OCI-LY7 (cell line): ENCODE results near the gene DOCK4. TPM values are rescaled to one million over a fixed set of nuclear protein-coding genes. Genes with fewer than 3 reads are reported as not detected.
"Not testable (repeated sequence)": the region's sequence is repeated elsewhere in the genome, so short reads cannot be mapped to it uniquely, and the experiment has no call there.

Source experiments
- BruUV-seq: library from RNA; stranded (reverse); fragments of 400-500 nt; replicated peaks from 2 replicates; lab custom pipeline; 2021; lab: Mats Ljungman, UMichigan
- CTCF ChIA-PET: fragments of 300-600 bp; sonication (Branson Sonifier 250); formaldehyde crosslinking; loops from one replicate; lab custom pipeline; 2022; ENCODE audit warnings: antibody characterized with exemption; ENCODE audit not compliant: unreplicated experiment; lab: Charles Lee
- POLR2A ChIA-PET: fragments of 300-600 bp; sonication (Branson Sonifier 250); formaldehyde crosslinking; loops from one replicate; lab custom pipeline; 2022; ENCODE audit warnings: antibody characterized with exemption; lab: Charles Lee
- DNase-seq: peaks from one replicate; pipeline ENCODE4 v3.0.0-alpha.2; 2015; ENCODE audit warnings: low spot score
- H2AFZ ChIP-seq: fragments of 200-600 bp; sonication (generic), shearing (Covaris generic); 2 replicates; pipeline ENCODE4 v1.6.1; 2014; ENCODE audit warnings: mild to moderate bottlenecking, antibody characterized with exemption, low read length, moderate library complexity
- H3K27ac ChIP-seq: fragments of 200-600 bp; sonication (generic); 2 replicates; pipeline ENCODE4 v1.5.1; 2014; ENCODE audit warnings: mixed run types, low read depth, mild to moderate bottlenecking, moderate library complexity, low read length, inconsistent platforms; ENCODE audit not compliant: poor library complexity, severe bottlenecking
- H3K36me3 ChIP-seq: fragments of 200-600 bp; sonication (generic); 2 replicates; pipeline ENCODE4 v1.6.1; 2014; ENCODE audit warnings: mild to moderate bottlenecking, antibody characterized with exemption, low read length, moderate library complexity, mixed read lengths; ENCODE audit not compliant: insufficient read depth
- H3K4me1 ChIP-seq: fragments of 200-600 bp; sonication (generic); 2 replicates; pipeline ENCODE4 v1.5.1; 2014; ENCODE audit warnings: mild to moderate bottlenecking, low read length; ENCODE audit not compliant: insufficient read depth, poor library complexity, severe bottlenecking
- H3K4me2 ChIP-seq: fragments of 200-600 bp; sonication (generic); 2 replicates; pipeline ENCODE4 v1.6.1; 2014; ENCODE audit warnings: mild to moderate bottlenecking, low read length
- H3K4me3 ChIP-seq: fragments of 200-600 bp; sonication (generic); 2 replicates; pipeline ENCODE4 v1.5.1; 2014; ENCODE audit warnings: mild to moderate bottlenecking, low read depth, low read length; ENCODE audit not compliant: poor library complexity, severe bottlenecking
- H3K79me2 ChIP-seq: fragments of 200-600 bp; sonication (generic); 2 replicates; pipeline ENCODE4 v1.6.1; 2016; ENCODE audit warnings: low read depth, mild to moderate bottlenecking, low read length, moderate library complexity, mixed read lengths; ENCODE audit not compliant: insufficient read depth
- H3K9me2 ChIP-seq: fragments of 200-600 bp; sonication (generic); 2 replicates; pipeline ENCODE4 v1.6.1; 2016; ENCODE audit warnings: mild to moderate bottlenecking, low read length, mixed read lengths; ENCODE audit not compliant: insufficient read depth
- H3K9me3 ChIP-seq: fragments of 200-600 bp; sonication (generic); 2 replicates; pipeline ENCODE4 v1.6.1; 2014; ENCODE audit warnings: mild to moderate bottlenecking, mixed run types, low read length, mixed read lengths
- H4K20me1 ChIP-seq: fragments of 200-600 bp; sonication (generic); 2 replicates; pipeline ENCODE4 v1.6.1; 2014; ENCODE audit warnings: mild to moderate bottlenecking, antibody characterized with exemption, low read length, moderate library complexity, mixed read lengths; ENCODE audit not compliant: insufficient read depth
- EZH2phosphoT487 ChIP-seq: fragments of 200-600 bp; sonication (generic); IDR thresholded peaks from 2 replicates; pipeline ENCODE4 v1.6.1; 2018; ENCODE audit warnings: low read depth, borderline replicate concordance, mild to moderate bottlenecking, mixed run types, antibody characterized with exemption, low read length, moderate library complexity, mixed read lengths
- intact Hi-C: fragments of 100-400 bp; cut with micrococcal nuclease; formaldehyde crosslinking; loops from one replicate; pipeline ENCODE4 v1.10.0; 2022; ENCODE audit not compliant: unreplicated experiment
- total RNA-seq, 2 experiments: library from RNA; depleted of rRNA in 1 of 2; stranded (reverse); fragments of >200 nt in 1 of 2; shearing (Covaris generic) in 1 of 2; gene quantifications; 2 replicates each; pipeline ENCODE4 v1.2.3, GENCODE V29; 2014 to 2022
- TF ChIP-seq, protein P1 (sequence below): fragments of 200-600 bp; sonication (generic); conservative IDR thresholded peaks from 2 replicates; pipeline ENCODE4 v1.5.1; 2014; ENCODE audit warnings: mild to moderate bottlenecking, antibody characterized with exemption, low read length, moderate library complexity, mixed read lengths

DOCK4 gene
- total RNA-seq, 2 experiments from 2014 or later: 0.91 to 4.9 TPM

DNA sequence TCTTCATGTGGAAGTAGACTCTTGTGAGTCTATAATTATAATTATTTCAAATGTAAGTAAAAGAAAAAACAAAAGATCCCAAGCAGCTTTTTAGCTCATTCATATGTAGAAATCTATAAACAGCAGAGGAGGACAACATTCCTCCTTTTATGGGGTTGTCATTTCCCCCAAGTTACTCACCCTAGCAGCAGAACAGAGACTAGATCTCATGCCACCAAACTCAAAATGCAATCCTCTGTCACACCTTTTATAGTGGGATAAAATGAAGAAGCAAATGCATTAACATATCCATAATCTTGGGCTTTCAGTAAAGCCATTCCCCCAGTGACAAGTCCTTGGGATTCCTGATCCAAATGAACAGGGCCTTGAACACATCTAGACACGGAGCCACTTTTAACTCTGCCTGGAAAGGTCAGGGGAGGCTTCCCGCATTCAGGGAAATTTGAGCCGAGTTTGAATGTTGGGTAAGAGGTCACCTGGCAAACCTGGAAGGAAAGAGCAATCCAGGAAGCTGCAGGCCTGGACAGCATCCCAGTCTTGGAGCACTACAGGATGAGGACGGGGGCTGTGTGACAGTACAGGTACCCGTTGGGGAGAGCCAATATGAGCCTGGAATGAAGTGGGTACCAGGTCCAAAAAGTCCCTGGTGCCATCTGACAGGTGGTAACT is 76.4 kb downstream of the DOCK4 start:
- no peak overlapping the region for H3K4me2 ChIP-seq
- H3K9me3 ChIP-seq: no peaks in the 10 kb centered on the region
- H4K20me1 ChIP-seq: no peaks in the 10 kb centered on the region
- POLR2A ChIA-PET: interaction anchor here (0.5 kb wide), 1 partner anchor 202 kb away, joined by 4 read pairs; no protein-coding TSS in a partner anchor
- no peaks in the 10 kb centered on the region for H3K4me1 ChIP-seq
- H3K36me3 ChIP-seq: no peaks in the 10 kb centered on the region
- no peaks in the 10 kb centered on the region for H3K9me2 ChIP-seq
- CTCF ChIA-PET: interaction anchor here (0.6 kb wide), 1 partner anchor 108 kb away, joined by 3 read pairs; no protein-coding TSS in a partner anchor
- no peak for DNase-seq
- no TSS peak for BruUV-seq
- no peak overlapping the region for H3K27ac ChIP-seq
- intact Hi-C loops: no loop called here
- no peak for TF ChIP-seq EZH2phosphoT487
- TF ChIP-seq, protein P1, sequence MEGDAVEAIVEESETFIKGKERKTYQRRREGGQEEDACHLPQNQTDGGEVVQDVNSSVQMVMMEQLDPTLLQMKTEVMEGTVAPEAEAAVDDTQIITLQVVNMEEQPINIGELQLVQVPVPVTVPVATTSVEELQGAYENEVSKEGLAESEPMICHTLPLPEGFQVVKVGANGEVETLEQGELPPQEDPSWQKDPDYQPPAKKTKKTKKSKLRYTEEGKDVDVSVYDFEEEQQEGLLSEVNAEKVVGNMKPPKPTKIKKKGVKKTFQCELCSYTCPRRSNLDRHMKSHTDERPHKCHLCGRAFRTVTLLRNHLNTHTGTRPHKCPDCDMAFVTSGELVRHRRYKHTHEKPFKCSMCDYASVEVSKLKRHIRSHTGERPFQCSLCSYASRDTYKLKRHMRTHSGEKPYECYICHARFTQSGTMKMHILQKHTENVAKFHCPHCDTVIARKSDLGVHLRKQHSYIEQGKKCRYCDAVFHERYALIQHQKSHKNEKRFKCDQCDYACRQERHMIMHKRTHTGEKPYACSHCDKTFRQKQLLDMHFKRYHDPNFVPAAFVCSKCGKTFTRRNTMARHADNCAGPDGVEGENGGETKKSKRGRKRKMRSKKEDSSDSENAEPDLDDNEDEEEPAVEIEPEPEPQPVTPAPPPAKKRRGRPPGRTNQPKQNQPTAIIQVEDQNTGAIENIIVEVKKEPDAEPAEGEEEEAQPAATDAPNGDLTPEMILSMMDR: no peak
- H3K4me3 ChIP-seq: no peak overlapping the region
- no peaks in the 10 kb centered on the region for H3K79me2 ChIP-seq
- no peak overlapping the region for H2AFZ ChIP-seq

DNA sequence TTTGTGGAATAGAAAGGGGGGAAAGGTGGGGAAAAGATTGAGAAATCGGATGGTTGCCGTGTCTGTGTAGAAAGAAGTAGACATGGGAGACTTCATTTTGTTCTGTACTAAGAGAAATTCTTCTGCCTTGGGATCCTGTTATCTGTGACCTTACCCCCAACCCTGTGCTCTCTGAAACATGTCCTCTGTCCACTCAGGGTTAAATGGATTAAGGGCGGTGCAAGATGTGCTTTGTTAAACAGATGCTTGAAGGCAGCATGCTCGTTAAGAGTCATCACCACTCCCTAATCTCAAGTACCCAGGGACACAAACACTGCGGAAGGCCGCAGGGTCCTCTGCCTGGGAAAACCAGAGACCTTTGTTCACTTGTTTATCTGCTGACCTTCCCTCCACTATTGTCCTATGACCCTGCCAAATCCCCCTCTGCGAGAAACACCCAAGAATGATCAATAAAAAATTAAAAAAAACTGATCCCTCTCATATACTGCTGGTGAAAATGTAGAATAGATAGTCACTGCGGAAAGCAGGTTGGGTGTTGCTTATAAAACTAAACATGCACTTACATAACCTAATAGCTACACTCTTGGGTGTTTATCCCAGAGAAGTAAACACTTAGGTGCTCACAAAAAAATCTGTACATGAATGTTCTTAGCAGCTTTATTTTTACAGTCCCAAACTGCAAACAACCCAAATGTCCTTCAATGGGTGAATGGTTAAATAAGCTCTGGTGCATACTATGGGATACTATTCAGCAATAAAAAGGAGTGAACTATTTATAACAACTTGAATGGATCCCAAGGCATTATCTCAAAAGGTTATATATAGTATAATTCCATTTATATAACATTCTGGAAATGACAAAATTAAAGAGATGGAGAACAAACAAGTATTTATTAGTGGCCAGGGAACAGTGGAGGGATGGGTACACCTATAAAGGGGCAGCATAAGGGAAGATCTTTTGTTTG is 77.5 kb downstream of the DOCK4 start:
- POLR2A ChIA-PET, H3K4me1 ChIP-seq: not testable (repeated sequence)

DNA sequence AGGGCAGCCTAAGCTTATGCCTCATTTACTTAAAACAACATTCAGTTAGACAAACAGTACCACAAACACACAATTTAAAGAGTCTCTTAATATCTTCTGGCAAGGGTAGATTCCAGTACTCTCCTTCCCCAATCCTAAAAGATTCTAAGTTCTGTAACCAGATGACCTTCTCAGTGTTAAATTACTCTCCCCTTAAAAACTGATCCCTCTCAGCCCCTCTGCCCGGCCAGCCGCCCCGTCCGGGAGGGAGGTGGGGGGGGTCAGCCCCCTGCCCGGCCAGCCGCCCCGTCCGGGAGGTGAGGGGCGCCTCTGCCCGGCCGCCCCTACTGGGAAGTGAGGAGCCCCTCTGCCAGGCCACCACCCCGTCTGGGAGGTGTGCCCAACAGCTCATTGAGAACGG is 78.2 kb downstream of the DOCK4 start:
- BruUV-seq, intact Hi-C loops, H3K36me3 ChIP-seq, H2AFZ ChIP-seq, H3K4me3 ChIP-seq, H3K4me2 ChIP-seq, H3K4me1 ChIP-seq, H3K9me2 ChIP-seq, POLR2A ChIA-PET, H4K20me1 ChIP-seq, H3K9me3 ChIP-seq, DNase-seq, H3K79me2 ChIP-seq, H3K27ac ChIP-seq, CTCF ChIA-PET: not testable (repeated sequence)

More for the DNA sequence above, 77.5 kb downstream of the DOCK4 start:
- H3K36me3 ChIP-seq, CTCF ChIA-PET, H3K27ac ChIP-seq, intact Hi-C loops, H4K20me1 ChIP-seq, H3K9me3 ChIP-seq, BruUV-seq, H2AFZ ChIP-seq, H3K9me2 ChIP-seq, H3K4me2 ChIP-seq, DNase-seq, H3K4me3 ChIP-seq, H3K79me2 ChIP-seq: not testable (repeated sequence)
